ENCODE measurements around the gene NCAM1.

- TF ChIP-seq POLR2A (IDR thresholded peaks at IDR 0.05) (no peak), CTCF (IDR thresholded peaks at IDR 0.05) (no peak)
Measured at GRCh38 chr11:113192121-113192925, 231.1 kb downstream of the NCAM1 start.

Data from thyroid gland (tissue), 4 donors.